Skeletal muscle cell (primary cell): ENCODE results near the gene TAF8.
"Not testable (repeated sequence)": the region's sequence is repeated elsewhere in the genome, so short reads cannot be mapped to it uniquely, and the experiment has no call there.

Experiments
- DNase-seq: peaks from one replicate; pipeline ENCODE4 v3.0.0-alpha.2; 2010; ENCODE audit warnings: low read depth
- H3K4me3 ChIP-seq: 2 replicates; pipeline ENCODE4 v1.5.1; 2011; ENCODE audit warnings: low read depth, mild to moderate bottlenecking, control low read depth, low read length, moderate library complexity

TAF8 gene

GRCh38 chr6:42050297-42051267, at the start of gene TAF8:
TAF8 (plus strand) TSS chr6:42050524; CDS start chr6:42050542, 18 bp downstream.
- DNase-seq = peak; percentile 77
- H3K4me3 ChIP-seq = peak within 1 kb of the TSS; percentile 72

DNA sequence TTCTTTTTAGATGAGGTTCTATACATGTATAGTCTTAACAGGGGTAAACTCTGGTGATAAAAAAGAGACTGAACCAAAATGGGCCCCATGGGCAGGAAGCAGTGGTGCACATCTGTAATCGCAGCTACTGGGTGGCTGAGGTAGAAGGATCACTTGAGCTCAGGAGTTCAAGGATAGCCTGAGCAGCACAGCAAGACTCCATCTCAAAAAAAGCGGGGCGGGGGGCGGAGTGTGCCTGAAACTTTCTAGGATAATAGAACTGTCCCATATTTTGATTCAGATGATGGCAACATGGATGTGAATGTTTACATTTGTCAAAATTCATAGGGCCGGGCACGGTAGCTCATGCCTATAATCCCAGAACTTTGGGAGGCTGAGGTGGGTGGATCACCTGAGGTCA, 48.8 kb upstream of the TAF8 start:
- no peak overlapping the region for H3K4me3 ChIP-seq
- no peak for DNase-seq

DNA sequence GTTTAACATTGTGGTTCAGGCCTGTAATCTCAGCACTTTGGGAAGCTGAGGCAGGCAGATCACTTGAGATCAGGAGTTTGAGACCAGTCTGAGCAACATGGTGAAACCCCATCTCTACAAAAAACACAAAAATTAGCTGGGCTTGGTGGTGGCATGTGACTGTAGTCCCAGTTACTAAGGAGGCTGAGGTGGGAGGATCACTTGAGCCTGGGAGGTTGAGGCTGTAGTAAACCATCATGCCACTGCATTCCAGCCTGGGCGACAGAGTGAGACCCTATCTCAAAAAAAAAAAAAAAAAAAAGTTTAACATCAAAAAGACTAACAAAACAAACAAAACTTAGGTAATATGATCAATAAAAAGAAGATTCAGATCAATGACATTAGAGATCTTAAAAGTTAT, 46.7 kb upstream of the TAF8 start:
- not testable (repeated sequence) for DNase-seq, H3K4me3 ChIP-seq

GRCh38 chr6:42007286-42008137, 42.8 kb upstream of the TAF8 start:
- DNase-seq = no peak
- H3K4me3 ChIP-seq = no peak overlapping the region

DNA sequence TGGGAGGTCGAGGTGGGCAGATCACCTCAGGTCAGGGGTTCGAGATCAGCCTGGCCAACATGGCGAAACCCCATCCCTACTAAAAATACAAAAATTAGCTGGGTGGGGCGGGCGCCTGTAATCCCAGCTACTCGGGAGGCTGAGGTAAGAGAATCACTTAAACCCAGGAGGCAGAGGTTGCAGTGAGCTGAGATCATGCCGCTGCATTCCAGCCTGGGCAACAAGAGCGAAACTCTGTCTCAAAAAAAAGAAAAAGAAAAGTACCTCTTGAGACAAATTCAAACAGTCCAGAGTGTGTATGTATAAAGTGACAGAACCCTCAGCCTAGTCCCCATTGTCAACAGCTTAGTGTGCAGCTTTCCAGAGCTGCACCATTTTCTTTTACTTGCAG, 42.2 kb upstream of the TAF8 start:
- not testable (repeated sequence) for DNase-seq, H3K4me3 ChIP-seq

- no peak overlapping the region for H3K4me3 ChIP-seq
- DNase-seq = no peak
These were observed 40.5 kb upstream of the TAF8 start for GRCh38 chr6:42009844-42010184.

DNA sequence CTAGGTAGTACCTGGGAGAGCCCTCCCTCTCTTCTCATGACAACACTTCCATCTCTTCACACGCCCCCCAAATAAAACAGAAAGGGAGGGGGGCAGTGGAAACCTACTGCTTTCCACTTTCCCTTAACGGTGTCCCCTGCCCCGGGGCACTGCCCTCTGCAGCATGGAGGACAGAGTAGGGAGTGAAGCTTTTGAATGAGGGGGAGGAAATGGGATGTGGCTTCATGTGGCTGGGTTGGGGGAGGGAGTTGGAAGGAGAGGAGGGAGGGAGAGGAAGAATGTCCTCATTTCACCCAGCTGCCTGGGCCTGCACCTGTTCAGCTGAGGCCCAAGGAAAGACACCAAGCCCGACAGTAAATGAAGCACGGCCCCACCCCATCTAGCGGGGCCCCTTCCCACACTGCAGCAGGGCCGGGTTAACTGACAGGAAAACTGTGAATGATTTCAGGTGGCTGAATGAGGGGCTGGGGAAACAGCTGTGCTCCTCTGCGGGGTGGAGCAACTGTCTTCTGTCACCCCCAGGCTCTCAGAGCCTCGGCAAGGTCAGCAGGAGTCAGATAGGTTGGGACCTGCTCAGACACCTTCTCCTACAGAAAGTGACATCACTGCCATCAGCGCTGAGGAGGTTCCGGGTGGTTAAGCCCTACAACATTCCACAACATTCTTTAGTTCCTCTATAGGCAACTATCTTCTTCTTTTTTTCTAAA, 40.0 kb upstream of the TAF8 start:
- H3K4me3 ChIP-seq = no peak overlapping the region
- DNase-seq = peak; percentile 53

- no peak for DNase-seq
- H3K4me3 ChIP-seq = no peak overlapping the region
These were observed 39.4 kb upstream of the TAF8 start for GRCh38 chr6:42010909-42011308.

- DNase-seq = no peak
- H3K4me3 ChIP-seq = no peak overlapping the region
These were observed 37.7 kb upstream of the TAF8 start for GRCh38 chr6:42012501-42013133.

- DNase-seq = no peak
- no peak overlapping the region for H3K4me3 ChIP-seq
These were observed 37.2 kb upstream of the TAF8 start for GRCh38 chr6:42013134-42013516.

DNA sequence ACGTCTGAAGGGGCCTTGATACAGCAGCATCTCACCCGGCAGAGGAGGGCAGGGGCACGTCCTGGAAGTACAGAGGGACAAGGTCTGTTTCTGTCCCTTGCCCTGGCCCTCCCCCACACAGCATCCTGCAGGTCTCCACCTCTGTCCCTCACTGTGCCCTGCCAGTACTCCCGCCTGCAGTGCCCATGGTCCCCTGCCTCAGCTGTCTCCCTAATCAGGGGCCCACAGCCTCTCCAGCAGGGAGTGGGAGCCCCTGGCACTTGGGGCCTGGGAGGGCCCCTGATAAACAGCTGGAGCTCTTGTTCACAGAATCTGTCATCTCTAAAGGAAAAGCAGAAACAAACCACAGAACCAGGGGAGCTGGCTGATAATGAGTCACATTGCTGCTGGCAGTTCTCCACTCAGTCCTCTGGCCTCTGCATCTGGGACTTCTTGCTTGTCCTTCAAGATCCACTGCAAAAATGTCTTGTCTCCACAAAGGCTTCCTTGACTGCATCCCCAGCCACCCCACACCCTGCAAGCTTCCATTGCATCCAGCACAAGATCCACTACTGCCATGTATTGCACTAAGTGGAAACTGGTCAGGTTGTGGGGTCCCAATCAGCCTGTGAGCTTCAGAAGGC, 33.2 kb upstream of the TAF8 start:
- H3K4me3 ChIP-seq = no peak overlapping the region
- DNase-seq = peak; percentile 69

GRCh38 chr6:42020967-42021366, 29.4 kb upstream of the TAF8 start:
- H3K4me3 ChIP-seq = no peak overlapping the region
- no peak for DNase-seq

DNA sequence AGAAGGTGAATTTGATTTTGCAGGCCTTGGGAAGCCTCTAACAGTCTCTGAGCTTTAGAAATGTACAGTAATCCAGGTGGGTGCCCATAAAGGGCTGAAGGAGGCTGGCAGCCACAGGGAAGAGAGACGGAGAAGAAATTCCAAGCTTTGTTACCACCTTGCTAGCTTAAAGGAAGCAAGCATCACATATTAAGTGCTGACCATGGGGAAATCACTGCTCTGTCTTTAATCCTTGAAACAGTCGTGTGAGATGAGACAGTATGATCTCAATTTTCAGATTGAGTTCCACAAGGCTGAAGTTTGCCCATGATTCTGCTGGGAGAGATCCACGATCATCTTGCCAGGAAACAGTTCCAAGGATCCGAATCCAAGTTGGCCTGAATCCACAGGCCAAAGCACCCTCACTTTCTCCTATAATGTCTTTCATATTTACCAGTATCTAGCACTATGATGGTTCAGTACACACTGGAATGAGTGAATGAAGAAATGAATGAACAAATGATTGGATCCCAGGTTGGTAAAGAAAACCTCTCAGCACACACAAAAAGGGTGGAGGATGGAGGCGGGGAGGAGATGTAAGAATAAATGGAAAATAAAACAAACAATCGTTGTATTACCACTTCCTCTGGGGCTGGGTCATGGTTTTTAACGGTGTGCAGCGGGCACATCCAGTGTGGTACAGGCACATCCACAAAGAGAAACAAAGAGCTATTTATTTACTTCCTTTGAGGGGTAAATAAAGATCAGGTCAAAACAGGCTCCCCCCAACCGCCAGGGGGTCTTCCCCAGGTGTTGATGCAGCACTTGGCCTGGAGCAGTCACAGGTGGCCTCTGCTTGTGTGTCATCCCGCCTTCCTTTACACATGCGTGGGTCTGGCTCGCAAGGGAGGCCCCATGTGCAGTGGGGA, 28.2 kb upstream of the TAF8 start:
- DNase-seq = no peak
- H3K4me3 ChIP-seq = no peak overlapping the region

- DNase-seq = no peak
- no peak overlapping the region for H3K4me3 ChIP-seq
These were observed 27.5 kb upstream of the TAF8 start for GRCh38 chr6:42022755-42023384.

DNA sequence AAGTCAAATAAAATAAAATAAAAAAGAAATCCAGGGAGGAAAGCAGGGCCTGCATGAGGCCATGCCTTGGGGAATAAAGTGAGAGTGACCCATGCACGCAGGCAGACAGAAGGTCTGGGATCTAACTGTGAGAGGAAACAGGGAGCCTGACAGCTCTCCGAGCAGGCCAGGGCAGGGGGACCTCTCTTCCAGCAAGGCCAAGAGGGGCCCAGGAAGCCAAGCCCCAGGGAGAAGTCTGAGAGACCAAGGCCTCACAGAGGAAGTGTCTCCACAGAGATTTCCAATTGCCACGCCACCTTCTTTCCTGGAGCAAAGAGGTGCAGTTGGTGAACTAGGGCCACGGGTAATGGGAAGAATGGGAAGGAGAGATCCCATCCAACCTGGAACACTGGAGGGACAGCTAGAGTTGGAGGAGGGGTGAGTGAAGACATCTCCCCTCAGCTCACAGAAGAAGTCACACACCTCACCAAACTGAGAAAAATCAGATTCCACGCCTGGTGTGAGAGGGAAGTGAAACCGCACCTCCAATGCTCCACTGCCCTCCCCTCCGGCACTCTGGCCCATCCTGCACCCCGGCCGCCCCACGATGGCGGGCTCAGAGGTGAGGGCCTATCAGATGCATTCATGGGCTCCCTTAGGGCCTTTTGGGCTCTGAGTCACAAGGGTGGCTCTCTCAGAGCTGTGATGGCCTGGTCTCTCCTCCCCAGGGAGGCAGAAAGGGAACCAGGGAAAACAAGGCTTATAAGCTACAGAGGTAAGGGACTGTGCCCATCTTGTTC, 25.1 kb upstream of the TAF8 start:
- no peak overlapping the region for H3K4me3 ChIP-seq
- no peak for DNase-seq

DNA sequence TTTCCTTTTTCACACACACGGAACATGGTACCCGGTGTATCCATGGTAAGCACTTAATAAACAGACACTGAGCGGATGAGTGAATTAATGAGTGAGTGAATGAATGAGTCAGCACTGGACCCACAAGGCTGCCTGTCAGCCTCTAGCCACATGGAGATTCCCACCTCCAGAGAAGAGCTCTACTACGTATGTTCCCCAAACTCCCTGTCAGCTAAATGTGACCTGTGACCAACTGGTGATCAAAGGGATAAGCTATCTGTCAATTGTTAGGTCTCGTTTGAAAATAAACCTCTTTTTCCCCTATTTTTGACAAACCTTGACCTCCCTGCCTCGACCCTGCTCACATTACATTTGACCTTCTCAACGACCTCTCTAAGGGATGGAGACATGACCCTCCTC, 24.5 kb upstream of the TAF8 start:
- no peak for DNase-seq
- no peak overlapping the region for H3K4me3 ChIP-seq

- H3K4me3 ChIP-seq = no peak overlapping the region
- no peak for DNase-seq
These were observed 23.8 kb upstream of the TAF8 start for GRCh38 chr6:42026540-42026939.
